Lung (tissue), 12 donors: ENCODE results near the gene OVCH1. TPM values are rescaled to one million over a fixed set of nuclear protein-coding genes. Genes with fewer than 3 reads are reported as not detected.

Experiments used
- ATAC-seq: fragments of 200-7000 bp; cut with Tn5 transposase; one replicate; pipeline ENCODE4 v1.9.1; 2020; ENCODE audit warnings: moderate number of reproducible peaks; ENCODE audit not compliant: insufficient read depth, low FRiP score
- DNase-seq, 3 donors: peaks; one replicate each; pipeline ENCODE4 v3.0.0-alpha.2; 2013 to 2017
- H3K27ac ChIP-seq, 2 donors: one replicate each; pipeline ENCODE4 v1.5.1; 2013; ENCODE audit warnings: mild to moderate bottlenecking in 2 of 2, moderate library complexity in 2 of 2, control low read depth in 1 of 2, inconsistent platforms in 1 of 2, low read depth in 1 of 2, low read length in 1 of 2
- H3K27me3 ChIP-seq, 3 donors: one replicate each; pipeline ENCODE4 v1.5.1; 2013; ENCODE audit warnings: low read length in 2 of 3; ENCODE audit not compliant: control insufficient read depth in 3 of 3, insufficient read depth in 3 of 3
- H3K36me3 ChIP-seq, 4 donors: one replicate each; pipeline ENCODE4 v1.5.1; 2013; ENCODE audit warnings: low read length in 4 of 4, mild to moderate bottlenecking in 1 of 4, moderate library complexity in 1 of 4; ENCODE audit not compliant: control insufficient read depth in 4 of 4, insufficient read depth in 4 of 4
- H3K4me1 ChIP-seq, 5 donors: one replicate each; pipeline ENCODE4 v1.5.1; 2013; ENCODE audit warnings: low read length in 5 of 5, mild to moderate bottlenecking in 2 of 5, moderate library complexity in 1 of 5; ENCODE audit not compliant: control insufficient read depth in 5 of 5, insufficient read depth in 5 of 5
- H3K4me3 ChIP-seq: one replicate; pipeline ENCODE4 v1.5.1; 2013; ENCODE audit warnings: mild to moderate bottlenecking, control low read depth, moderate library complexity
- H3K9ac ChIP-seq, 2 donors: one replicate each; pipeline ENCODE4 v1.5.1; 2013; ENCODE audit warnings: low read length in 2 of 2, control low read depth in 1 of 2; ENCODE audit not compliant: insufficient read depth in 1 of 2
- H3K9me3 ChIP-seq, 4 donors: one replicate each; pipeline ENCODE4 v1.5.1; 2013; ENCODE audit warnings: low read length in 3 of 4, mild to moderate bottlenecking in 1 of 4, moderate library complexity in 1 of 4; ENCODE audit not compliant: control insufficient read depth in 4 of 4, insufficient read depth in 3 of 4
- CTCF ChIP-seq: IDR thresholded peaks from 2 replicates; pipeline ENCODE4 v1.5.1; 2012; ENCODE audit warnings: mild to moderate bottlenecking; ENCODE audit errors: control extremely low read depth, extremely low read depth
- WGBS, 2 donors: extraction: QIAGEN DNeasy Blood & Tissue Kit; methylation state at CpG; one replicate each; pipeline ENCODE4 v1.1.7; 2013; 5-methylcytosine and 5-hydroxymethylcytosine counted together
- polyA plus RNA-seq, 2 donors: library from polyadenylated mRNA; stranded (reverse); fragments of 200-250 nt; gene quantifications; one replicate each; pipeline ENCODE4 v1.2.1, GENCODE V29; 2013
- total RNA-seq, 2 donors: library from RNA; depleted of rRNA in 1 of 2; stranded (reverse); fragments of >200 nt in 1 of 2; gene quantifications; one replicate each; pipeline ENCODE4 v1.2.1, GENCODE V29; 2014 to 2021
- donor health status: control.
- donor health status: control.
- donor health status: Bipolar disorder and iron deficiency.
- donor health status: healthy.
- donor health status: DM: yes; HTN: yes; CAD: no.

Gene OVCH1
- total and polyA plus RNA-seq, 4 donors = 0.17 to 1.6 (median 0.69) TPM; not detected in 1

- Histone ChIP-seq H3K9me3 (no peaks in the 10 kb centered on the region), H3K27me3 (no peaks in the 10 kb centered on the region), H3K9ac (no peak overlapping the region), H3K4me1 (no peaks in the 10 kb centered on the region), H3K27ac (no peak overlapping the region), H3K4me3 (no peak overlapping the region), H3K36me3 (peaks cover 0 to 8% (median 0%) of the 10 kb centered on the region in 4 donors)
- DNase-seq = no peak
- ATAC-seq = no peak
- TF ChIP-seq CTCF = no peak
Measured at GRCh38 chr12:29503283-29503682, 5.8 kb upstream of the OVCH1 start.

- ATAC-seq = no peak
Measured at GRCh38 chr12:29499235-29499634, 1.7 kb upstream of the OVCH1 start.

GRCh38 chr12:29492891-29493290 is 4.6 kb downstream of the OVCH1 start:
- no peak overlapping the region for H3K9ac ChIP-seq
- TF ChIP-seq CTCF = no peak
- no peak overlapping the region for H3K4me3 ChIP-seq
- H3K36me3 ChIP-seq = no peaks in the 10 kb centered on the region
- WGBS, 2 donors = 87 to 89% methylated on average over 6 of the region's 6 CpGs
- ATAC-seq (no peak), DNase-seq (no peak)
- no peak overlapping the region for H3K27ac ChIP-seq
- no peaks in the 10 kb centered on the region for H3K4me1 ChIP-seq
- peaks cover 0 to 3% (median 0%) of the 10 kb centered on the region in 3 donors for H3K27me3 ChIP-seq
- H3K9me3 ChIP-seq = no peaks in the 10 kb centered on the region

More at GRCh38 chr12:29499235-29499634, 1.7 kb upstream of the OVCH1 start:
- WGBS, 2 donors = 81 to 87% methylated on average over 3 of the region's 3 CpGs
- DNase-seq = no peak
- Histone ChIP-seq H3K27ac (no peak overlapping the region), H3K36me3 (no peaks in the 10 kb centered on the region), H3K27me3 (peaks cover 0 to 3% (median 0%) of the 10 kb centered on the region in 3 donors), H3K4me3 (no peak overlapping the region), H3K9ac (no peak overlapping the region), H3K4me1 (no peaks in the 10 kb centered on the region), H3K9me3 (no peaks in the 10 kb centered on the region)
- TF ChIP-seq CTCF = no peak

GRCh38 chr12:29486972-29487371 is 10.5 kb downstream of the OVCH1 start:
- H3K27ac ChIP-seq = no peak overlapping the region
- H3K4me1 ChIP-seq = no peaks in the 10 kb centered on the region
- no peaks in the 10 kb centered on the region for H3K36me3 ChIP-seq
- whole genome bisulfite sequencing, 2 donors = 69 to 70% methylated on average over 2 of the region's 2 CpGs
- no peaks in the 10 kb centered on the region for H3K27me3 ChIP-seq
- no peak overlapping the region for H3K9ac ChIP-seq
- H3K9me3 ChIP-seq = no peaks in the 10 kb centered on the region
- DNase-seq = no peak
- no peak for ATAC-seq
- no peak overlapping the region for H3K4me3 ChIP-seq
- TF ChIP-seq CTCF = no peak
